G401 (cell line): ENCODE measurements around the gene PALS1. TPM values are rescaled to one million over a fixed set of nuclear protein-coding genes. Genes with fewer than 3 reads are reported as not detected.
"Not testable (repeated sequence)": the region's sequence is repeated elsewhere in the genome, so short reads cannot be mapped to it uniquely, and the experiment has no call there.

ENCODE experiments used
- DNase-seq: peaks from one replicate; pipeline ENCODE4 v3.0.0-alpha.2; 2015; ENCODE audit warnings: low spot score
- in situ Hi-C: cut with HindIII; loops from 2 replicates; pipeline ENCODE4 v1.10.0; 2016; ENCODE audit warnings: low sequenced_read_pairs, mixed read lengths
- total RNA-seq: library from RNA; depleted of rRNA; stranded (reverse); fragments of >200 nt; shearing (Covaris generic); gene quantifications from 2 replicates; pipeline ENCODE4 v1.2.3, GENCODE V29; 2014

PALS1 gene
- total RNA-seq, 1 experiment from 2014 or later, result 35.5 TPM

DNA sequence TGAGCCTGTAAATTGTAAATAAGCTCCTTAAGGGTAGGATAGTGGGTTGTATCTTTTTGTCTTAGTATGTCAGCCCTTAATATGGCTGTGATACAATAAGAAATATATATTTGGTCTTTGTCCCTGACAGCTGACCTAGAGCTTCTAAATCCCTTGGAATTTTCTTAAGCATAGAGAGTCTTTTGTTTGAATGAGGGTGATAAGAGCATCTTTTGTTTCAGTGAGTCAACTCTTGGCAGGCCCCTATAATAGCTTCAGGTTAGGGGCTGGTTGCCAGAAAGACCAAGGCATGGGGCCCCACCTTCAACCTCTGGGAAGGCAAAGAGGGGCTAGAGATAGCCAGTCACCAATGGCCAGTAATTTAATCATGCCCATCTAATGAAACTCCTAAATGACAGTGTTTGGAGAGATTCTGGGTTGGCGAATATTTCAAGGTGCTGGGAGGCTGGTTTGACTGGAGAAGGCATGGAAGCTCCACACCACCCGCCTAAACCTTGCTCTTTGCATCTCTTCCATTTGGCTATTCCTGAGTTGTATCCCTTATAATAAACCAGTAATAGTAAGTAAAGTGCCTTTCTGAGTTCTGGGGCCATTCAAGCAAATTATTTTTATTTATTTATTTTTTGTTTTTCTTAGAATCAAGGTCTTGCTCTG lies 10.5 kb downstream of the PALS1 start:
- in situ Hi-C loops, result no loop called here
- no peak for DNase-seq

DNA sequence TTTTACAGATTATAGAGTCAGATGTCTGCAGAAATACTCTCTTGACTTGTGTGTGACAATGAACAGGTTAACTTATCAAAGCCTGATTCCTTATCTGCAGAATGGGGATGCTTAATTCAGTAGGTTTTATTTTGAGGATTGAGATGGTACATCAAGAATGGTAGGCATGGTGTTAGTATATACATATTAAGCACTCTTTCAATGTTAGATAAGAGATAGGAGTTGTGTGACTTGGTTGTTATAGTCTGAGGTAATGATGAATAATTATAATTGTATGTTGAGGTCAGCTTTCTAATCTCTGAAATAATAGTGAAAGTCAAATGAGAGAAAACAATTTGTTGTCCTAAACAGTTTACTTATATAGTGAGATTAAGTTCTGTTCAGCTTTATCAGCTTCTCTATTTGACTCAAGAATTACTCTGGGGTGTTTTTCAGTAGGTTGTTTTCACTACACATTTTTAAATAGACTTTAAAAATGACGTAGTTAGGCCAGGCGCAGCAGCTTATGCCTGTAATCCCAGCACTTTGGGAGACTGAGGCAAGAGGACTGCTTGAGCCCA lies 11.9 kb downstream of the PALS1 start:
- in situ Hi-C loops, result no loop called here
- DNase-seq, result no peak

DNA sequence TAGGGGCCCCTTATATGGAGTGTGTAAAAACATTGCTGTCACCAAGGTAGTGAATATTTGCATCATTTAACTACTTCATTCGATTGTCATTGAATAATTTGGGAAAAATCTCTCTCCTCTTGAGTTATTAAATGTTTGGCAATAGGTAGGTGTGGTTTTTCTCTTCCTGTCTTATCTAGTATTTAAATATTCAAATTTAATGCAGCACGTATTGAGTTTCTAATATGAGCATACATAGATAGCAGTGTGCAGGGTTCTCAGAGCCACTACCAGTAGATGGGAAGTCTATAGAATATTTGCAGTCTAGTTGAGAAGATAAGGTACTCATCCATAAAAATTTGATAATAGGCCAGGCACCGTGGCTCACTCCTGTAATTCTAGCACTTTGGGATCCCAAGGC lies 16.7 kb downstream of the PALS1 start:
- no peak for DNase-seq
- in situ Hi-C loops, result no loop called here

DNA sequence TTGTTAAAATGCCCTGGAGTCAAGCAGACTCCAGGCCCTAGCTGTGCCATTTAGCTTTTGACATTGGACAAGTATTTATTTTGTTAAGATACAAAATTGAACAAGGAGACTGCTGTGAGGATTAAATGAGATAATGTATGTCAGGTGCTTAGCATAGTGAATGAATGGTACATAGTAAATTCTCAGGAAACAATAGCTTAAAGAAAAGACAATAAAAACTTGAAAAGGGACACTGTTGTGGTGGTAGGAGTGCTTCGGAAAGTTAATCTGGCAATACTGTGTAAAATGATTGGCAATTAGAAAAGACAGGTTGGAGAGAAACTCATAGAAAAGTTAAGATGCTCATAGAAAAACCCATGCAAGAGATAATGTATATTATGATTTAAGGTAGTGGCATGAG lies 19.7 kb downstream of the PALS1 start:
- DNase-seq, result no peak
- in situ Hi-C loops, result no loop called here

- in situ Hi-C loops, result no loop called here
- DNase-seq, result no peak
Measured at GRCh38 chr14:67263499-67264149, 22.4 kb downstream of the PALS1 start.

DNA sequence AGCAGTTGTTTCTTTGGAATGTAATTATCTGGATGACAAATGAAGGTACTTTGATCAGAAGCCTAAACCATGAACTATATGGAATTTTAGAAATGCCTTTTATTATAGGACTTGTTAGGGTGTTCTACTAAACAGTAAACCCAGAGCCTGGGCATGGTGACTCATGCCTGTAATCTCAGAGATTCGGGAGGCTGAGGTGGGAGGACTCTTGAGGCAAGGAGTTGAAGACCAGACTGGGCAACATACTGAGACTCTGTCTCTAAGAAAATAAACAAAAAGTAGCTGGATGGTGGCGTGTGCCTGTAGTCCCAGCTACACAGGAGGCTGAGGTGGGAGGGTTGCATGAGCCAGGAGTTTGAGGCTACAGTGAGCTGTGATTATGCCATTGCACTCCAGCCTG lies 23.9 kb downstream of the PALS1 start:
- in situ Hi-C loops, result no loop called here

DNA sequence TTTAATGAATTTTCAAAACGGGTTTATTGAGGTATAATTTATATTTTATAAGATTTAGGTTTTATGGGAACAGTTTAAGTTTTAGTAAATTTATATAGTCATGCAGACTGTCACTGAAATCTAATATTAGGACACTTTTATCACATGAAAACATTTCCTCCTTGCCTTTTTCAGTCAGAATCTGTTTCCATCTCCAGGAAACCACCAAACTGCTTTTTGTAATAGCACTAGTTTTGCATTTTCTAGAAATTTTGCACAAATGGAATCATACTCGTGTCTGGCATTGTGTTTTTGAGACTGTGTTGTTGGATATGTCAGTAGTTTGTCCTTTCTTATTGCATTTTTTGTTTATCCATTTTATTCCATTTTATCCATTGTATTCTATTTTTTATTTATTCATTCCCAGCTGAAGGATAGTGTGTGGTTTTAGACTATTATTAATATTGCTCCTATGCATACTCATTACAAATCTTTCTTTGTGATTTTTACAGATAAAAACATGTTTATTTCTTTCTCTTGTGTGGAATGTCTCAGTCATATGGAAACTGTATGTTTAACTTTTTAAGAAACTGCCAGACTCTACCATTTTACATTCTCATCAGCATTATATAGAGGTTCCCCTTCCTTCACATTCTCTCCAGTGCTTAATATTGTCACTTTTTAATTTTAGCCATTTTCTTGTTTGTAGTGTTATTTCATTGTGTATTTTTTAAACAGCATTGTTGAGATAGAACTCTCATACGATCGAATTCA lies 26.5 kb downstream of the PALS1 start:
- DNase-seq, result no peak
- in situ Hi-C loops, result no loop called here

More for the DNA sequence above, 23.9 kb downstream of the PALS1 start:
- DNase-seq, result no peak

DNA sequence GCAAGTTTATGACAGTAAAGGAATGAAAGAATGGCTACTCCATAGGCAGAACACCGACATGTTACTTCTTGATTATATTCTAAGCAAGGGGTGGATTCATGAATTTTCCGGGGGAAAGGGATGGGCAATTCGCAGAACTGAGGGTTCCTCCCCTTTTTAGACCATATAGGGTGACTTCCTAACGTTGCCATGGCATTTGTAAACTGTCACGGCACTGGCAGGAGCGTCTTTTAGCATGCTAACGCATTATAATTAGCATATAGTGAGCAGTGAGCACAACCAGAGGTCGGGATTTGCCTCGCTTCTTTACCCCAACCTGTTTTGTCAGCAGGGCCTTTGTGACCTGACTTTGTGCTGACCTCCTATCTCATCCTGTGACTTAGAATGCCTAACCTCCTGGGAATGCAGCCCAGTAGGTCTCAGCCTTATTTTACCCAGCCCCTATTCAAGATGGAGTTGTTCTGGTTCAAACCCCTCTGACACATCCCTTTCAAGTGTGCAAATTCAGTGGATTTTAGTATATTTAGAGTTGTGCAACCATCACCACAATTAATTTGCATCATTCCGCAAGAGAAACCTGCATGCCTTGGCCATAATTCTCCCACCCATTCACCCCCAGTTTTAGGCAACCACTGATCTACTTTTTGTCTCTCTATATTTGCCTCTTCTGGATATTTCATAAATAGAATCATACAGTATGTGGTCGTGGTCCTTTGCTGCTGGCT lies 27.4 kb downstream of the PALS1 start:
- no peak for DNase-seq
- in situ Hi-C loops, result no loop called here

GRCh38 chr14:67269298-67270060 lies 28.2 kb downstream of the PALS1 start:
- in situ Hi-C loops, result no loop called here
- DNase-seq, result no peak

DNA sequence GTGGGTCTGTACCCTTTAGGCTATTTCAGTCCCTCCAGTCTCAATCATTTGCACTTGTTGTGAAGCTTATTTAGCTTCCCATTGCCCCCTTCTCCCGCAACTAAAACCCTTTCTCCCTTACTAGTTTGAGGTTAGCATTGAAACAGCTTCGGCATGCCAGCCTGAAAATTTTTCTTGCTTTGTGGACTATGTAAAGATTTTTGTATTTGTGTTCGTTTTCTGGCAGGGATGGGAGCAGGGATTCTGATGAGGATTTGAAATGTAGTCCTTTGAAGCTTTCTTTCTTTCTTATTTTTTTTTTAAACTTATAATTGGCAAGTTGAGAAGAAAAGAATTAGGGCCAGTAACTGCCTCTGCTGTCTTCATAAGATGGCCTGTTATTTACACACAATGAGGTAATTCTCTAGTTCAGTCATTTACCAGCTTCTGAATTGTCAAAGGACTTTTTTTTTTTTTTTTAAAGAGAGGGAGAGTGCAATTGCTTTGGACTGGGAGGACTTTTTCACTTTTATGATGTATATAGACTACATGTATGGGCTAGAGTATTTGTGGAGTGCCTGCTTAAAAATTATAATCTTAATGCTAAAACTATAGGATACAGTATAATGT lies 29.0 kb downstream of the PALS1 start:
- in situ Hi-C loops, result no loop called here
- DNase-seq, result no peak

DNA sequence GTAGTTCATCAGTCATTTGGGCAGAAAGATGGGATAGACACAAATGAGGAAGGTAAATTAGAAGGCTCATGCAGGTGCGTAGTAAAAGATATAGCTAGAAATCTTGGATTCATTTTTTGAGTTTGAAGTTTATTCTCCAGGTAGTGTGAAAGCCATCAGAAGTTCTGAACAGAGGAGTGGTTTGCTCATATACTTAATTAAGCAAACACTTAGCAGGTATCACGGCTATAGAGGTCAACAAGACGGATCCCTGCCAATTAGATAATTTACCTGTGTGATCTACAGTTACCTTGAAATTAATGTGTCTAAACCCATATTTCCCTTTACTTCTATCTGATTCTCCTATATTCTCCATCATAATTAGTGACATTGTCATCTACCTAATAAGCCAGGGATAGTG lies 29.7 kb downstream of the PALS1 start:
- in situ Hi-C loops, result no loop called here
- no peak for DNase-seq

DNA sequence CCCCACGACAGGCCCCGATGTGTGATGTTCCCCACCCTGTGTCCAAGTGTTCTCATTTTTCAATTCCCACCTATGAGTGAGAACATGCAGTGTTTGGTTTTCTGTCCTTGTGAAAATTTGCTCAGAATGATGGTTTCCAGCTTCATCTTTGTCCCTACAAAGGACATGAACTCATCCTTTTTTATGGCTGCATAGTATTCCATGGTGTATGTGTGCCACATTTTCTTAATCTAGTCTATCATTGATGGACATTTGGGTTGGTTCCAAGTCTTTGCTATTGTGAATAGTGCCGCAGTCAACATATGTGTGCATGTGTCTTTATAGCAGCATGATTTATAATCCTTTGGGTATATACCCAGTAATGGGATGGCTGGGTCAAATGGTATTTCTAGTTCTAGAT lies 32.0 kb downstream of the PALS1 start:
- in situ Hi-C loops, result not testable (repeated sequence)

GRCh38 chr14:67276131-67276530 lies 34.9 kb downstream of the PALS1 start:
- in situ Hi-C loops, result no loop called here
- DNase-seq, result no peak

More for the DNA sequence above, 32.0 kb downstream of the PALS1 start:
- DNase-seq, result not testable (repeated sequence)

DNA sequence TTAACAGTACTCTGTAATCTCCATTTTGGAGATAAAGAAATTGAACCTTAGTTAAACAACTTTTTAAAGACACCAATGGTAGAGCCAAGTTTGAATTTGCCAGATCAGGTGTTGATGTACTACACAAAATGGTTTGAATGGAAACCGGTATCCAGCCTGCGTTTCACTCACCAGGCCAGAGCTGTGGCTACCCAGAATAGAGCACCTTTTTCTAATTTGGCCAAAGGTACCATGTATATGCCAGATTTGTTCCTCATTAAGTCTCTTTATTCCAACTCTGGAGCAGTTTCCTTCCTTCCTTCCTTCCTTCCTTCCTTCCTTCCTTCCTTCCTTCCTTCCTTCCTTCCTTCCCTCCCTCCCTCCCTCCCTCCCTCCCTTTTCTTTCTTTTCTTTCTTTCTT lies 39.3 kb downstream of the PALS1 start:
- in situ Hi-C loops, result no loop called here
- no peak for DNase-seq

DNA sequence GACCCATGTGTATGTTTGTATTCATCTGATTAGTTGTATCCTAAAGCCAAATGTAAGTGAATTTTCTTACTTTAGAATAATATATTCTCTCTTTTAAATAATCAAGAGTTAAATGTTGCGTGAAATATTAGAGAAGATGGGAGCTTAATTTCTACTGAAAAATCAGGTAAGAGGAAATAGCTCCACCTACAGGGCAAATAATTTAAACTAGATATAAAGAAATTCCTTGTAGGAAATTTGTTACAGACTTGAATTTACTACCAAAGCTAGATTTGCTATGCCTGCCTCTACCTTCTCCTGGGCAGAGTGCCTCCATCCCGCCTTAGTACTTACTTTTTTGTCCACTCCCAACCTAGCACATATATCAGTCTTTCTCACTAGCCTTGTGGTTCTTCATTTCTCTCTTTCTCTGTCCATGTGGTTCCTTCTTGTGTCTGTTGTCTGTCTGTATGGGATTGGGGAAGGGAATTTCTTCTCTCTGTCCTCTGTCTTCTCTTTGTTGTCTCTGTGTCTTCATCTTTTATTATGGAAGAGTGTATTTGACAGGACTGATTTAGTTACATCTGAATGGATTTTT lies 44.7 kb downstream of the PALS1 start:
- in situ Hi-C loops, result no loop called here
- DNase-seq, result peak; percentile 65
